Stomach (tissue), 9 donors: ENCODE data around the gene NR1D1. TPM values are rescaled to one million over a fixed set of nuclear protein-coding genes. Genes with fewer than 3 reads are reported as not detected.

Experiments
- DNase-seq, 2 donors: peaks; one replicate each; pipeline versions ENCODE4 v3.0.0 to v3.0.0-alpha.2; 2013 to 2019
- H3K27ac ChIP-seq, 5 donors: fragments of 200-600 bp in 4 of 5; sonication (generic) in 4 of 5; one replicate each; pipeline ENCODE4 v1.5.1; 2013 to 2019; ENCODE audit warnings: mild to moderate bottlenecking in 1 of 5, moderate library complexity in 1 of 5
- H3K27me3 ChIP-seq, 3 donors: fragments of 200-600 bp; sonication (generic); one replicate each; pipeline ENCODE4 v1.5.1; 2017 to 2019; ENCODE audit warnings: mixed run types in 1 of 3
- H3K36me3 ChIP-seq, 4 donors: fragments of 200-600 bp; sonication (generic); 1 replicate in 3 of 4; 2 replicates in 1 of 4; pipeline ENCODE4 v1.5.1; 2016 to 2019
- H3K4me1 ChIP-seq, 4 donors: fragments of 200-600 bp; sonication (generic); one replicate each; pipeline ENCODE4 v1.5.1; 2016 to 2019
- H3K4me3 ChIP-seq, 4 donors: fragments of 200-600 bp; sonication (generic) in 3 of 4; one replicate each; pipeline ENCODE4 v1.5.1; 2016 to 2019; ENCODE audit warnings: mild to moderate bottlenecking in 1 of 4
- H3K9me3 ChIP-seq, 4 donors: fragments of 200-600 bp; sonication (generic); one replicate each; pipeline ENCODE4 v1.5.1; 2016 to 2019
- CTCF ChIP-seq, 7 experiments: fragments of 450-650 bp in 4 of 7; fragments of 200-600 bp in 3 of 7; sonication (generic) in 3 of 7; IDR thresholded peaks; one replicate each; pipeline ENCODE4 v1.5.1; 2016 to 2019; ENCODE audit warnings: antibody characterized with exemption in 7 of 7, control low read depth in 2 of 7, mild to moderate bottlenecking in 1 of 7
- EP300 ChIP-seq: sonication (generic); formaldehyde crosslinking; IDR thresholded peaks from one replicate; pipeline ENCODE4 v1.6.1; 2017; ENCODE audit warnings: antibody characterized with exemption
- POLR2A ChIP-seq, 4 donors: fragments of 450-650 bp; IDR thresholded peaks; one replicate each; pipeline ENCODE4 v1.6.1; 2016; ENCODE audit warnings: antibody characterized with exemption in 4 of 4, control low read depth in 2 of 4, mild to moderate bottlenecking in 1 of 4, moderate library complexity in 1 of 4
- POLR2AphosphoS5 ChIP-seq, 3 donors: sonication (generic); formaldehyde crosslinking; IDR thresholded peaks; one replicate each; pipeline ENCODE4 v1.6.1; 2016; ENCODE audit warnings: antibody characterized with exemption in 3 of 3
- WGBS, 5 donors: extraction: QIAGEN DNeasy Blood & Tissue Kit in 3 of 5; methylation state at CpG; one replicate each; pipeline versions ENCODE4 v1.1.5 to v1.1.7; 2013 to 2018; 5-methylcytosine and 5-hydroxymethylcytosine counted together
- intact Hi-C: fragments of 100-400 bp; cut with DNase I; formaldehyde crosslinking; loops from one replicate; pipeline ENCODE4 v1.15.1; 2023; ENCODE audit warnings: low total_unique reads
- polyA plus RNA-seq, 3 donors: library from polyadenylated mRNA; stranded (reverse); fragments of 200-250 nt; gene quantifications; one replicate each; pipeline ENCODE4 v1.2.3, GENCODE V29; 2013
- total RNA-seq, 5 donors: library from RNA; depleted of rRNA; stranded (reverse); fragments of >200 nt; gene quantifications; one replicate each; pipeline versions ENCODE4 v1.1.0 to v1.2.3, GENCODE V29; 2014 to 2016
- donor health status: healthy with polysubstance abuse.
- donor health status: Bipolar disorder and iron deficiency.
- donor health status: healthy.

NR1D1 gene
- total and polyA plus RNA-seq, 8 donors: 2.8 to 20.5 (median 9.3) TPM

GRCh38 chr17:40129498-40129897 is 29.1 kb upstream of the NR1D1 start:
- Histone ChIP-seq H3K36me3 (peaks cover 63 to 93% (median 92%) of the 10 kb centered on the region in 4 donors), H3K27ac (peak overlapping the region in 2 of 5 donors; percentile 8 to 75), H3K9me3 (no peaks in the 10 kb centered on the region), H3K4me3 (no peak overlapping the region), H3K27me3 (no peaks in the 10 kb centered on the region), H3K4me1 (peaks cover 12 to 79% (median 24%) of the 10 kb centered on the region in 4 donors)
- intact Hi-C loops: no loop called here
- TF ChIP-seq EP300 (no peak), POLR2A (IDR thresholded peaks at IDR 0.05) (no peak), CTCF (IDR thresholded peaks at IDR 0.05) (no peak), POLR2AphosphoS5 (IDR thresholded peaks at IDR 0.05) (no peak)
- no peak for DNase-seq
- 79 to 86% (median 81%) methylated on average over 5 of the region's 5 CpGs for WGBS, 5 donors

- Histone ChIP-seq H3K27me3 (no peaks in the 10 kb centered on the region), H3K4me3 (peak overlapping the region; percentile 88 to 100 (median 97)), H3K27ac (peak overlapping the region; percentile 54 to 99 (median 98)), H3K36me3 (peaks cover 27 to 43% (median 42%) of the 10 kb centered on the region in 4 donors), H3K4me1 (peaks cover 24 to 61% (median 37%) of the 10 kb centered on the region in 4 donors), H3K9me3 (no peaks in the 10 kb centered on the region)
- intact Hi-C loops: no loop called here
- TF ChIP-seq EP300 (no peak), CTCF (IDR thresholded peaks at IDR 0.05) (no peak), POLR2AphosphoS5 (IDR thresholded peaks at IDR 0.05) (no peak), POLR2A (IDR thresholded peaks at IDR 0.05) (no peak)
- DNase-seq: peak in 1 of 2 donors; percentile 55
- 2 to 6% (median 5%) methylated on average over 9 of the region's 9 CpGs for whole genome bisulfite sequencing, 5 donors
These were observed 24.1 kb upstream of the NR1D1 start for GRCh38 chr17:40124279-40125141.

GRCh38 chr17:40123811-40124114 is 23.4 kb upstream of the NR1D1 start:
- no peaks in the 10 kb centered on the region for H3K27me3 ChIP-seq
- DNase-seq: no peak
- H3K4me1 ChIP-seq: peaks cover 24 to 56% (median 37%) of the 10 kb centered on the region in 4 donors
- peak overlapping the region; percentile 88 to 100 (median 97) for H3K4me3 ChIP-seq
- no peaks in the 10 kb centered on the region for H3K9me3 ChIP-seq
- H3K36me3 ChIP-seq: peaks cover 20 to 35% (median 35%) of the 10 kb centered on the region in 4 donors
- peak overlapping the region; percentile 92 to 99 (median 98) for H3K27ac ChIP-seq
- TF ChIP-seq POLR2A (IDR thresholded peaks at IDR 0.05) (no peak), POLR2AphosphoS5 (IDR thresholded peaks at IDR 0.05) (no peak)
- 0 to 2% (median 0%) methylated on average over 2 of the region's 2 CpGs for WGBS, 5 donors
- intact Hi-C loops: no loop called here

DNA sequence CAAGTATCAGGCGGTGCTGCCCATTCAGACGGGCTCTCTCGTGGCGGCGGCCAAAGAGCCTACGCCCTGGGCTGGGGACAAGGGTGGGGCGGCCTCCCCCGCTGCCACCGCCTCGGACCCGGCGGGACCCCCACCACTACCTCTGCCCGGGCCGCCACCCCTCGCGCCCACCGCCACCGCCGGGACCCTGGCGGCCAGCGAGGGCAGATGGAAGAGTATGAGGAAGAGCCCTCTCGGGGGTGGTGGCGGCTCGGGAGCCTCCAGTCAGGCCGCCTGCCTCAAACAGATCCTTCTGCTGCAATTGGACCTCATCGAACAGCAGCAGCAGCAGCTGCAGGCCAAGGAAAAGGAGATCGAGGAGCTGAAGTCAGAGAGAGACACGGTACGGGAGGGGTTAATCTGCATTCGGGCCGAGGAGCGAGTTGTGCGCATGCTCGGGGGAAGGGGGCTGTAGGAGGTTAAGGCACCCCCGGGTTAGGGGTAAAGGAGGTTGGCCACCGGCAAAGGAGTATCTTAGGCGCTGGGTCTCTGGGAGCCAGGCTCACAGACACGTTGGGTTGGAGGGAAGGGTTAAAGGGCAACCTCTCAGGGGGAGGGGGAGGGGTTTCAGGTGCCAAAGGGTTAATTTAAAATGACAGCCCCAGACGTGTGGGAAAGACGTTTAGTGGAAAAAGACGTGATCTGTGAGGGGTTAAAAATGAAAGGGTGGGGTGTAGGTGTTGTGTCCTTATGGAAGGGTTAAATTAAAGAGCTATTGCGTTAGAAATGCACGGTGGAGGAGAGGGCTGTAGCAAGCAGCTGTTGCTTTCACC is 22.8 kb upstream of the NR1D1 start:
- H3K4me1 ChIP-seq: peaks cover 24 to 53% (median 37%) of the 10 kb centered on the region in 4 donors
- DNase-seq: peak in 1 of 2 donors; percentile 87
- H3K27me3 ChIP-seq: no peaks in the 10 kb centered on the region
- H3K27ac ChIP-seq: peak overlapping the region; percentile 92 to 99 (median 98)
- TF ChIP-seq POLR2A (IDR thresholded peaks at IDR 0.05) (no peak), EP300 (no peak), POLR2AphosphoS5 (IDR thresholded peaks at IDR 0.05) (no peak), CTCF (IDR thresholded peaks at IDR 0.05) (no peak)
- H3K9me3 ChIP-seq: no peaks in the 10 kb centered on the region
- 0 to 1% (median 0%) methylated on average over 22 to 43 of the region's 43 CpGs for WGBS, 5 donors
- intact Hi-C loops: no loop called here
- peaks cover 15 to 30% (median 29%) of the 10 kb centered on the region in 4 donors for H3K36me3 ChIP-seq
- H3K4me3 ChIP-seq: peak overlapping the region; percentile 88 to 100 (median 97)
